ENCODE measurements around the gene DTX4.

DNA sequence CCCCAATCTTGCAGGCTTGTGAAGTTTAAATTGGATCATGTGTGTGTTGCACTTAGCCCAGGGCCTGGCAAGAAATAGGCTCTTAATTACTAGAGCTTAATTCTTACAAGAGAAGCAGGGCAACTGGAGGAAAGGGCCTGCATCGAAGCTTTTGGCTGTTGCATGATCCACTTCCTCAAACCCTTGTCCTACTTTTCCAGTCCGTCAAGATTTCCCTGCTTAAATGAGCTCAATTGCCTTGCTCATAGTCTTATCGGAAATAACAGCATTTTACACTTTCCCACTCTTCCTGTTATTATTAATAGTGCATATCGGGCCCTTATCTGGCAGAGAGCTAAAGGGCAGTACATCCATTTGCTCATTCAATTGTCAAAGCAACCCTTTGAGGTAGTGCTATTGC, 18.1 kb downstream of the DTX4 start:
- TF ChIP-seq POLR2A (IDR thresholded peaks at IDR 0.05; ENCODE audit: low read depth, low read length) (no peak), TAF1 (IDR thresholded peaks at IDR 0.05; ENCODE audit: borderline replicate concordance, low read depth, low read length) (no peak), POLR2AphosphoS5 (IDR thresholded peaks at IDR 0.05; ENCODE audit: low read depth, low read length) (no peak)
